ENCODE results near the gene STOML1.

Gene STOML1

DNA sequence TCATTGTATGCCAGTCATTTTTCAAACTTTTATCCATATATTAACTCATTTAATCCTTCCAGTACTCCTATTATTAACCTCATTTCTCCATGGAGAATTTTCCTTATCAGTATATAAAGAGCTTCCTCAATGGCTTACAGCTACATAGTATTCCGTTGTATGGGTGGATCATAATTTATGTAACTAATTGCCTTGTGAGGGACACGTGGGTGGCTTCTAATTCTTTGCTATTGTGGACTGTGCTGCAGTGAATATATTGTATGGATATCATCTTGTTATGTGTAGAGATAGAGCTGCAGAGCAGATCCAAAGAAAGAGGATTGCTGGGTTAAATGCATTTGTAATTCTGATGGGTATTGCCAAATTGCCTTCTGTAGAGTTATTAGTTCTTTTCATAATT, 27.6 kb upstream of the STOML1 start:
- DNase-seq = no peak

DNA sequence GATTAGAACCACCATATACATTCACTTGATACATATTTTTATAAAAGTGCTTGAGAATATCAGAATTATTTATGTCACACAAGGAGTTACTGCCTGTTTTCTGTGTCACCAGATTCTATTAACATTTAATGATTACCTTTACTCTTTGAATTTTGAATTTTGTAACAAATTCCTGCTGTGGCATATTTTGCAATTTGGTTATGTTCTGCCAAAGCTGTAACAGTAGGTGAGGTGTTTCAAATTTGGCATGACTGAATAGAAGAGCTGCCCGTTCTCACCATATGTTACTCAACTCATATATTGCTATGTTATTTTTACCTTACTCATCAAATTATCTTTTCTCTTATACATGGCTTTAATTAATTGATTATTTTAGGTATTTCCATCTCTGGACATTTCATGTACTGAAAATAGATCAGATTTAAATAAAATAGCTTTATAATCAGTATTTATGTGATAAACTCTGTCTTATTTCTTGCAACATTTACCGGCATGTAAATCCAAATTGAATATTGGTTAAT, 21.3 kb upstream of the STOML1 start:
- no peak for DNase-seq

DNA sequence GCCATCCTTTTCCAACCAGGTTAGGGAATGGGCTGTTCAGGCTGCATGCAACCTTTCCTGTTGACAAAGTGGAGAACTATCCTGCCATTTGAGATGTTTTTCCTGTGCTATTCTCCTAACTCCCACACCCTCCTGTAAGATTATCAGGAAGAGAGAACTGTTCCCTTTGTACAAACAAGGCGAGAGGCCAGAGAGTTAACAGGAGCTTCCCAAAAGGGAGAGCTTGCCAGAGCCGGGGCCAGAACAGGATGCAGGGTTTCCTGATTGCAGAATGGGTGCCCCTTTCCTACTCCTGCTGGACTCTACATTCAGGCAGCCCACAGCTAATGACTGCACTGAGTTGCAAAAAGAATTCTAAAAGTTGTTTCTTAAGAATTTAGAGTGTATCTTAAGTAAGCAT, 19.5 kb upstream of the STOML1 start:
- no peak for DNase-seq

DNA sequence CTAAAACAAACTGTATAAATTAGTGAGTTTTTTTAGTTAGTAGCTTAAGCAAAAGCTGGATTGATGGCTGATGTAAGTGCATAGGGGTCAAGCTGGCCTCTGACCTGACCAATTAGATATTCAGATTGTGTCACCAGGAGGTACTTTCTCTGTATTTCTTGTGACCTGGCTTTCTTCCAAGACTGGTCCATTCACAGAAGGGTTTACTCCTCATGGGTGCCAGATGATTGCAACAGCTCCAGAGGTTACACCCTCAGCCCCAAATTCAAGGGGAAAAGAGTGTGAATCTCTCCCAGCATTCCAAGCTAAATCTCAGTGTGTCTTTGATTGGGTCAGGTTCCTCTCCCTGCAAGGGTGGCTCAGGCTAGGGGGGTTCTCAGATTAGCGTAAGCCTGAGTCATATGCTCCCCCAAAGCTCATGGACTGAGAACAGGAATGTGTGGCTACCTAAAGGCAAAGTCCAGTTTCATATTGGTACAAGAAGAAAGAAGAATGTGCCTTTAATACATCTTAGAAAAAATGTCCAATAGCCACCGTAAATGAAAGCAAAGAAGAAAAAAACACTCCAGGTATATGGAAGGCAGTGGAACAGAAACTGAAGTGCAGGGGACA, 18.9 kb upstream of the STOML1 start:
- DNase-seq = no peak

DNA sequence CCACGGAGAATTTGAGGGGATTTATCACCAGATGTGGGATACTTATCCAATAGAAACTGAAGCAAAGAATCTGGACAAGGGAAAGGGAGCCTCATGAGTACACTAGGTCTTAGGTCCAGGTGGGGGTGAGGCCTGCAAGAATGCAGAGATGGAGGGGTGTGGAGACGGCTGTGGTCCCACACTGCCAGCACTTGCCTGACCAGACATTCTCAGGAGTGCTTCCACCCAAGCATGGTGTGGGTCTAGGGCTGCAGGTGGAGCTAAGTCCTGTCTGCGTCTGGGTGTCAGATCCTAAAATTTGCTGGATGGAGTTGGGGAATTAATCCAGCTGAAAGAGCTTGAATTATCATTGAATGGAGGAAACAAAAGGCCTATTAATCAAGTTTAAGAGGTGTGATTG, 16.8 kb upstream of the STOML1 start:
- no peak for DNase-seq

DNA sequence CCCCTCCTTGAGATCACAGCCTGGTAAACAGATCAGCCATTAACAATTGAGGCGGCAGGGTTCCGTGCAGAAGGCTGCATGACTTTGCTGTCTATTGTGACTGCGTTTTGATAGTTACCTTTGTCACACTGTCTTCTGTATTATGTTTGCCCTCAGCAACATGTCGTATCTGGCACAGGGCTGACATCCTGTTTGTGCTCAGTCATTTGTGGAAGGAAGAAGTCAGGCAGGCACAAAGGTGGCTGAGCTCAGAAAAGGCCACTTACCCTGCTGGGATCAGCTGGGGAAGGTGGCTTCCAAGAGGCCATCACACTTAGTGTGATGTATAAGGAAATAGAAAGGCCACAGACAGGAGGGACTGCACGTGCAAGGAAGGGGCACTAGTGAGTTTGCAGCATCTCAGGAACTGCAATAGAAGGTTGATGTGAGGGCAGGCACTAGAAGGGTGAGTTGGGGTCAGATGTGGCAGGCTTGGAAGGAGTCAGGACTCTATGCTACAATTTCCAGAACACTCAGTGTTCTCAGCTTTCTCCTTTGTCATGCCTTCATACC, 15.8 kb upstream of the STOML1 start:
- peak; percentile 7 for DNase-seq

DNA sequence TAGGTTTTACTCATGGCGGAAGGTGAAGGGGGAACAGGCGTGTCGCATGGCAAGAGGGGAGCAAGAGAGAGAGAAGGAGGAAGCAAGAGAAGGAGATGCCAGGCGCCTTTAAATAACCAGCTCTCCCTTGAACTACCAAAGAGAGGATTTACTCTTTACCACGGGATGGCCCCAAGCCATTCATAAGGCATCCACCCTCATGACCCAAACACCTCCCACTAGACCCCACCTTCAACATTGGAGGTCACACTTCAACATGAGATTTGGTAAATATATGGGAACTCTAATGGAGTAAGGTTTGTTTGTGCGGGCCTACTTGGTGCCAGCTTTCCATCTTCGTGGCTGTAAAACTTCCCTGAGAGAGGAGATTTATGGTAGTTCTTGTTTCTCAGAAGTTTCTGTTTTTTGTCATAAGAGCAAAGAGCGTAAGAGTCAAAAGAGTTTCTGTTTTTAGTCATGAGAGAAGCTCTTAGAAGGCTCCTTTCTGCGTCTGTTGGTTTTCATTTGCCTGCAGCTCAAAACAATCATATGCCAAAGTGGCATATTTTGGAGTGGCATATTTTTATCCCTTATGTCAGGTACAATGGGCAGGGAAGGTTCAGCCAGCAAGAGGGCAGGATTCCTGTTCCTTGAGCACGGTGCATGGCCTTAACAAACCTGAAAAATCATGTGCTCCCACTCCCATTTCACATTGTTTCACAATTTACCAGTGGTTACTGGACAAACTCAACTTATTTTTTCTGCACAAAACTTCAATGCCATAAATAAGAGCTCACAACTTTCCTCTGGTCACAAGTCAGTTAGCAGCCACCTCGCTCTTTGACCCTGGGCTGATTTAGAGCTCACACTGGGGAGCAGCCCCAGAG, 14.9 kb upstream of the STOML1 start:
- DNase-seq = no peak

DNA sequence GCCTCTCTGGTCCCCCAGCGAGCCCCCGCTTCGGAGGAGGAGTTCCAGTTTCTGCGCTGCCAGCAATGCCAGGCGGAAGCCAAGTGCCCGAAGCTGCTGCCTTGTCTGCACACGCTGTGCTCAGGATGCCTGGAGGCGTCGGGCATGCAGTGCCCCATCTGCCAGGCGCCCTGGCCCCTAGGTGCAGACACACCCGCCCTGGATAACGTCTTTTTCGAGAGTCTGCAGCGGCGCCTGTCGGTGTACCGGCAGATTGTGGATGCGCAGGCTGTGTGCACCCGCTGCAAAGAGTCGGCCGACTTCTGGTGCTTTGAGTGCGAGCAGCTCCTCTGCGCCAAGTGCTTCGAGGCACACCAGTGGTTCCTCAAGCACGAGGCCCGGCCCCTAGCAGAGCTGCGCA, 5.9 kb upstream of the STOML1 start:
- no peak for DNase-seq

DNA sequence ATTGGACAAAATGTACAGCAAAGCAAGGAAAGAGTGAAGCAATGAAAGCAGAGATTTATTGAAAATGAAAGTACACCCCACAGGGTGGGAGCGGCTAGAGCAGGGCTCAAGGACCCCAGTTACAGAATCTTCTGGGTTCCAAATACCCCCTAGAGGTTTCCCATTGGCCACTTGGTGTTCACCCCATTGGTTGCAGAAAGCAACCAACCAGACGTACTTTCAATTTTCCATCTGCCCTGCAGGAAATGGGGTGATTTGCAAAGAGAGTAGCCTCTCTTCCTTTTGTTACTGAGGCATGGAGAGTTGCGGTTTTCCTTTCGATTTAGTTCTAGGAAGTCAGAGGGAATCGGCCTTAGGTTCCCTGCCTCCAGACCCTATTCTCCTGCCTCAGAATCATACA, 4.8 kb upstream of the STOML1 start:
- peak; percentile 33 for DNase-seq

DNA sequence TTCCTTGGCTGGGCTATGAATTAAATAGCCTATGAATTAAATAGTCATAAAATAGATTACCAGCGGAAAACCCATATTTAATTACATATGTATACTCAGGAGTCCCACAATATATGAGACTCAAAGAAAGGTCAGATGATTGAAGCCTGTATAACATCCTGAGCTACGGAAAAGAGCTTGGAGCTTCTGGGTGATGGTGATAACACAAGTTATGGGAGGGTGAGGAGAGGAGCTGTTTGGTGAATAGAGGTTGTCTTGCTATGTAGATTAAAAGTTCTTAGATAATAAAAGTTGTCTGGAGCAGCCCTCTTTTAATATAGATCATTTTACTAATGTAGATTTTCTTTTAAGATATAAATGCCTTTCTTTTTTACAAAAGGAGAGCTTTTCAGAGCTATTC, 4.2 kb upstream of the STOML1 start:
- no peak for DNase-seq

DNA sequence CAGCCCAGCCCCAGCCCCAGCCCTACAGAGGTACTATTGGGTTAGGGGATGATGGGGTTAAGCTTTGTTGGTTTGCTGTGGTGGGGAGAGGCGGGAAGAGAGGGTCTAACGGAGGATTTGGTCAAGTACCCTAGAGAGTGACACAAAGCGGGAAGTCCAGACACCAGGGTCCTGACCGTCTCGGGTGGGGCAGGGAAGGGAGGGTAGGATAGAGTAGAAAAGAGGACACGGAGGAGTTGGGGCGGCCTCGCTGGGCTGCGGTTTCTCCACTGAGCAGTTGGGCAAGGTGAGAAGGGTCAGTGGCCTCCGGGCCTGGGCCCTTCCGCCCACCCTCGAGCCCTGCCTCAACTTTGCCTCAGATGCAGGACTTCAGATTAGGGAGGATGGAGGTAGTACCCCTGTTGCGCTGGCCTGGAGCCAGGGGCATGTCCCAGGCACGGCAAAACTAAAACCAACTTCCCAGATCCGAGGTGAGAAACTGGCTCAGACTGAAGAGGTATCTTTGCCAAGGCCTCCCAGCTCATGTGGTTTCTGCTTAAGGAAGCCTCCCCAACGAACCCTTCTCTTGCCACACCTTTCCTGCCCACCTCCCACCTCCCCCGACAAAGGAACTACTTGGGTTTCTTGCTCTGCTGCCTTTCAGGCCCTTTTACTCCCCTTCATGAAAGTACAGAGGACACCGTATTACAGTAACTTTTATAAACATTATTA, 3.0 kb upstream of the STOML1 start:
- DNase-seq = peak; percentile 20

DNA sequence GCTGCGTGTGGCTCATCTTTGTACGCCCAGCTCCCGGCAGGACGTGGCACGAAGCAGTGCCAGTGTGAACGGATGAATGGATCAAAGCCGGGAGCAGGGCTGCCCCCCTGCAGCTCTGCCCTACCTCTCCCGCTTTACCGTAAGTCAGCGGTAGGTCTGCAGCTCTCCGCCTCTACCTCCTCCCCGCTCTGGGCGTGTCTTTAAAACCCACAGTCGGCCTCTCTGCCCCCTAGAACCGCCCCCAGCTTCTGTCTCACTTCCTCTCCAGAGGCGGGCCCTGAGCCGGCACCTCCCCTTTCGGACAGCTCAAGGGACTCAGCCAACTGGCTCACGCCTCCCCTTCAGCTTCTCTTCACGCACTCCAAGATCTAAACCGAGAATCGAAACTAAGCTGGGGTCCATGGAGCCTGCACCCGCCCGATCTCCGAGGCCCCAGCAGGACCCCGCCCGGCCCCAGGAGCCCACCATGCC, 2.4 kb upstream of the STOML1 start, which contains the start of gene PML:
TSS of gene PML (plus strand) at position 304 of the 471 bp plus-strand sequence. CDS start at position 401, 97 bp downstream.
- peak; percentile 85 for DNase-seq

DNA sequence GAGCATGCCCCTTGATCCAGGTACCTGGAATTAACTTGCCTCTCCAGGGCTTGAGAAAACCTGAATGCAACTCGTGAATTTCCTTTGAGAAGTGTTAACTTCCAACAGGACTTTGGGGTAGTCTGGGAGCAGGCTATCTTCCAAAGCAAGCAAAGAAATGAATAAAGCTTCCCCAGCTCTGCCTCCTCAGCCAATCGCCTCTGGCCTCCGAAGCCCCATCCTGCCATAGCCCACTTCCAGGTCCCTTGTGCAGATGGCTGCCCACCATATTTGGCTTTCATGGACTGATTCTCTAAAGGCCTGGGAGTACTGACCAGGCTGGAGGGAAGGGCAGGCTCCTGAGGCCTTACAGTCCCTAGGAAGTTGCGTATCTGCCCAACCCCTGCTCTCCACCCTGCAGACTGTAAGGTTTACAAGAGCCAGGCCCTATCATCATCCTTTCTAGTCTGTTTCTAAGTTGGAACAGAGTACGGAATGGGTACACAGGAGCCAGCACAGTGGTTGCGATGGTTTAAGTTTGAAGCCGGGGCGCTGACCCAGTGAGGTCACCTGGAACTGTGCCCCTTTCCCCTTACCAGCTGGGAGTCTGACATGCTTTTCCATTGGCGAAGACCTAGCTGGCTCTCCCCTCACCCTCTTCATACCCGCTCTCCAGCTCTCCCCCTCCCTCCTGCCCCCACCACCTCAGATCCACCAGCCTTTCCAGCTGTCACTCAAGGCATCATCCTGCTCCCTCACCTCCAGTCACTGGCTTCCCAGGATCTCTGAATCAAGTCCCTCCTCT, 1.3 kb upstream of the STOML1 start:
- no peak for DNase-seq

DNA sequence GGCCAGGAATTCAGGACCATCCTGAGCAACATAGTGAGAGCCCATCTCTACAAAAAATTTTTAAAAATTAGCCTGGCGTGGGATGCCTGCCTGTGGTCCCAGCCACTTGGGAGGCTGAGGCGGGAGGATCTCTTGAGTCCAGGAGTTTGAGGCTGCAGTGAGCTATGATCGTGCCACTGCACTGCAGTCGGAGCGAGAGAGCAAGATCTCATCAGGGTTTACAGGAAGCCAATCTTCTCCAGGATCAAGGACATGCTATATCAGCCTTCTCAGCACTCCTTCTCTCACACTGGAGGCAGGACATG, 451 bp upstream of the STOML1 start:
- DNase-seq = no peak

DNA sequence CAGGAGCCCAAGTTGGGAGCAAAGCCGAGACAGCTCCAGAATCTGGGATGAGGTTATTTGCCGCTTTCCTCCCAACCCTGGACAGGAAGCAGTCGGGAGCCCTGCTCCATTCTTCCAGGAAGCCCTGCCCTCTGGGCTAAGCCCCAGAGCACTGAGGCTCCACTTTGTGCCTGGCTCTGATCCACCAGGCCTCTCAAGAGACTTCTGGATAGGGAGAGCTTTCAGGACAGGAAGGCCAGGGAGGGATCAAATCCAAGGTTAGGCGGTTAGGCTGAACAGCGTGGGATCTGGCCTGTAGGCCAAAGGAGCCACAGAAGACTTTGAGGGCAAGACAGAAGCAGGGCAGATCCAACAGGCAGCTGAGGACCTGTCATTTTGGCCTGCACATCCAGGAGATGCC, 835 bp downstream of the STOML1 start:
- no peak for DNase-seq

DNA sequence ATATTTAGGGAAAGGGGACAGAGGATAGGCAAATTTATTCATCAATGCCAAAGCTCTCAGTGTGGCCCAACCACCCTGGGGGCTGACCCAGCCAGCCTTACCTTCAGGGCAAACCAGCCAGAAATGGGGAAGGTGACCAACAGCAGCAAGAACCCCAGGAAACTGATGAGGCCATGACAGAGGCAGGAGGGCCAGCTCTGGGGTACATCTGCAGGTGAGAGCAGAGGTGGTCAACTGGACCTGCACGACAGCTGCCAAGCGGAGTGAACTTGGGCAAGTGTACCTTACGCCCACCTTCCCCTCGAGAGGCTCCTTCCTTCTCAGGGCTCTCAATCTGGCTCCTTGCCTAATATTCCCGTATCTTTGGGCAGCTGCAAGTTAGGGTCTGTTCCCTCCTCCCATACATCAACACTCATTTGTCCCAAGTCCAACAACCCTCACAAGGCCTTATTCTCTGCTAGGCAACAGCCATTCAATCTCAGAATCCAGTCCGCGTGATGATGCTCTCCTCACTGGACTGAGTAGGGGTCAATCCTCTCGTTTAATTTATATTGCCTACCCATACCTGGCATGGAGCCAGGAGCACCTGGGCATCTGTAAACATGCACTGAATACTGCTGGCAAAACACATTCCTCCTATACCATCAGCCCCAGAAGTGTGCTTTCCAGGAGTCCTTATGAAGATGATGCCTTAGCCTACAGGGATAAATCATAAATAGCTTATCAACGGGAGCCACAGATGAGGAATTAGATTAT, 1.7 kb downstream of the STOML1 start:
- DNase-seq = no peak

DNA sequence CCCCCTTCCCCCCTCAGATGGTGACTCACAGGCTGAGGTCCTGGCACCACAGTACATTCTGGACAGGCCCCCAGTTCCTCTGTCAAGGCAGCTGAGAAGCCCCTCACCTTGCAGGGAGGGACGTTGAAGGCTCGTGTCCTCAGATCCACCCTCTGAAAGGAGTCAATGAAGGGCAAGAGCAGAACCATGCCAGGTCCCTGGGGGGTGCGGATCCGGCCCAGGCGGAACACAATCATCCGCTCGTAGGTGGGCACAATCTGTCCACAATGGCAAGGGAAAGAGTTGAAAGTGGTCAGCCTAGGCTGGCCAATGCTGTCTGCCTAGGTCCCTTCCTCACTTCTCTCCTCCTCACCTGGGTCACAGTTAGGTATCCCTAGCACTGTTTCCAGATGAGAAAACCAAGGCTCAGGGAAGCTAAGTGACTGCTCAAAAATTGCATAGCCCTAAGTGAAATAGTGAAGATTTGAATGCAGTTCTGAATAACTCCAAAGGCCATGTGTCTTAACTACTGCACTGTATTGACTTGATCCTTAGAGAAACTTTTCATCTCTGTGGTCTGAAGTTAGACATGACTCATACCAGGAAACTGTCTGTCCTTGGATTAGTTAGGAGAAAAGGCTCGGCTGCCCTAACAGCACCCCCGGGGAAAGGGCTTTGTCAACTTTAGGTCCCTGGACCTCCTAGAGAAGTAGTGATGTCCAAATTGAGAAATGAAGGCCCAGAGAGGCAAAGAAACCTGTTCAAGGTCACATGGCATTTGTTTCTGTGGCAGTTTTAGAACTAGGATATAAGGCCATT, 2.9 kb downstream of the STOML1 start:
- DNase-seq = no peak

DNA sequence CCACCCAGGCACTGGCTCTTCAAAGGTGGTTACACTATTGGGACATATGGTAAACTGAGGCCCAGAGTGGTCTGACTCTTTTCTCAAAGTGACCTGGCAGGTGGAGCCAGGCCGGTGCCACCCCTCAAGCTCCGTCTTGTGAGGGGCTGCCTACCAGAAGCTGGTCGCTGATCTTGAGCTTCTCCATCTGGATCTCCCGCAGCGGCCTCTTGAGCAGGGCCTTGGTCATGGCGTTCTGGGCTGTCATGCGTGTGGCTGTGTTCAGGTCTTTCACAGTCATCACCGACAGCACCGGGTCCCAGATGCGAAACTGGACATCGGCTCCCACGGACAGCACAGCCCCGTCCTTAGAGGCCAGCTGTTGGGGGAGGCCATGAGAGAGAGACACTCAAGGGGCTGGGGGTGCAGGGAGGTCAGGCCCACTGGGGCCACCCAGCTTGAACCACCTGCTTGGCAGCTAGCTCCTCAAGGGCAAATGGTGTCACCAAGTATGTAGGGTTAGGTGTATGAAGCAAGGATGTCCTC, 3.6 kb downstream of the STOML1 start:
- no peak for DNase-seq

DNA sequence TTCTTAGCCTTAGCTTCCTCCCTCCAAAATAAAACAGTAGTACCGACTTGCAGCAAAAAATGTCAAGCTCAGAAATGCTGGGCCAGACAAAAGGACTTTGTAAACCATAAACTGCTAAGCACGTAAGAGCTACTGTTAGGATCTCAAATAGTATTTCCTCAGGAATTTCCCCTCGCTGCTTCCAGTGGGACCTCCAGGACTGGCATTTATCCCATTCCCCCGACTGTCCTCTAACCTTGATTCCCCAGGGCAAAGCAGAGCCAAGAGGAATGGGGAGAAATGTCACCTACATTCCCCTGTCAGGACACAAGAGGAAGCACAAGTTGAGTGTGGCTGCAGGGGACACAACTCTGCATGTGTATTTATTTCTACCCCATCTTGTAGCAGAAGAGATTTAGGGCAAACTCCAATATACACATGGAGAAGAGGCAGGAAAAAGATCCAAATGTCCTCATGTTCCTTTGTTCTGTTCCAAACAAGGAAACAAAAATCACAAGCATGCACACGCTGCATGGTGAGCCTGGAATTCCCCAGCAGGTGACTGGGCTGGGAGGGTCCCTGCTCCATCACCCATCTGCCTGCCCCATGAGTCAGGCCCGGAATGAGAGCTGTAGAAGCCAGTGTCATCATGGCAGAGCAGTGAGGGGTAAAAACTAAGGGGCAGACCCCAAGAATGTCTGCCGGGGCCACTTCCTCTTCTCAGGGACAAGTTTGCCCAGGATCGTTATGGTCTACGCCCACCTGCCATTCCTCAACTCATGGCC, 4.2 kb downstream of the STOML1 start:
- no peak for DNase-seq

DNA sequence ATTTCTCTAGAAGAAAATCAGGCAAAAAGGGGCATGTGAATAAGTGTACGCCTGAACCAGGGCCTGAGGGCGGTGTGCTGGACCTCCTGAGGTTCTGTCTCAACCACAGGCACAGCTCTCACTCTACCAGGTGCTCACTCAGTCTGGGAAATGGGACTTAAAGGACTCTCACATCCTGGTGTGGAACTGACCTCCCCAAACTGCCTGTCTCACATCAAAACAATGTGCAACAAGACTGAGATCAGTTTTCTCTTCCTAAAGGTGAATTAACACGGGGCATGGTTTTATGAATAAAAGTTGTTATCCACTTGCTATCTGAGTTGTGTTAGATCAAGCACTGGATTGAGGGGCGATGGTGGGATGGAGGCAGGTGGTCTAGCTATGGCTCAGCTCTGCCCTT, 4.8 kb downstream of the STOML1 start:
- DNase-seq = no peak
